Measurements from ENCODE around the gene TNS3. TPM values are rescaled to one million over a fixed set of nuclear protein-coding genes. Genes with fewer than 3 reads are reported as not detected.
A peak's percentile ranks its signal among the peaks of the same experiment; 100 is the strongest.

The TNS3 gene
- total and polyA plus RNA-seq, 4 donors = 40.5 to 140 (median 86.7) TPM

- Histone ChIP-seq H3K9me3 (ENCODE audit: control insufficient read depth, low read length) (no peaks in the 10 kb centered on the region), H3K4me1 (ENCODE audit: control insufficient read depth in 1 of 2, insufficient read depth in 2 of 2, low read length in 2 of 2) (peaks cover 3 to 7% of the 10 kb centered on the region in 2 donors), H3K27ac (ENCODE audit: low read depth in 1 of 2, low read length in 2 of 2) (peak overlapping the region in 1 of 2 donors; percentile 13), H3K36me3 (ENCODE audit: control insufficient read depth in 1 of 2, insufficient read depth in 2 of 2, low read length in 1 of 2) (no peaks in the 10 kb centered on the region), H3K27me3 (ENCODE audit: control insufficient read depth in 1 of 2, insufficient read depth in 2 of 2, low read length in 1 of 2) (no peaks in the 10 kb centered on the region), H3K4me3 (ENCODE audit: low read length in 2 of 2) (no peak overlapping the region)
- DNase-seq = no peak
- intact Hi-C loops (cut with DNase I) = no loop called here
- ATAC-seq (ENCODE audit: low FRiP score) = no peak
- 68 to 77% methylated on average over 5 of the region's 5 CpGs for WGBS, 2 donors
These were observed 123.4 kb downstream of the TNS3 start for GRCh38 chr7:47458486-47458885.

- ATAC-seq (ENCODE audit: low FRiP score) = no peak
- 35 to 39% methylated on average over 5 of the region's 5 CpGs for WGBS, 2 donors
- Histone ChIP-seq H3K27ac (ENCODE audit: low read depth in 1 of 2, low read length in 2 of 2) (no peak overlapping the region), H3K27me3 (ENCODE audit: control insufficient read depth in 1 of 2, insufficient read depth in 2 of 2, low read length in 1 of 2) (no peaks in the 10 kb centered on the region), H3K4me3 (ENCODE audit: low read length in 2 of 2) (no peak overlapping the region), H3K36me3 (ENCODE audit: control insufficient read depth in 1 of 2, insufficient read depth in 2 of 2, low read length in 1 of 2) (no peaks in the 10 kb centered on the region), H3K9me3 (ENCODE audit: control insufficient read depth, low read length) (no peaks in the 10 kb centered on the region), H3K4me1 (ENCODE audit: control insufficient read depth in 1 of 2, insufficient read depth in 2 of 2, low read length in 2 of 2) (peaks cover 4 to 7% of the 10 kb centered on the region in 2 donors)
- intact Hi-C loops (cut with DNase I) = no loop called here
- DNase-seq = peak; percentile 81 to 89
These were observed 123.9 kb downstream of the TNS3 start for GRCh38 chr7:47458057-47458456.

GRCh38 chr7:47456210-47456955 is 125.5 kb downstream of the TNS3 start:
- 91 to 92% methylated on average over 14 of the region's 14 CpGs for WGBS, 2 donors
- Histone ChIP-seq H3K36me3 (ENCODE audit: control insufficient read depth in 1 of 2, insufficient read depth in 2 of 2, low read length in 1 of 2) (no peaks in the 10 kb centered on the region), H3K4me3 (ENCODE audit: low read length in 2 of 2) (no peak overlapping the region), H3K27me3 (ENCODE audit: control insufficient read depth in 1 of 2, insufficient read depth in 2 of 2, low read length in 1 of 2) (no peaks in the 10 kb centered on the region), H3K4me1 (ENCODE audit: control insufficient read depth in 1 of 2, insufficient read depth in 2 of 2, low read length in 2 of 2) (peaks cover 6 to 7% of the 10 kb centered on the region in 2 donors), H3K9me3 (ENCODE audit: control insufficient read depth, low read length) (no peaks in the 10 kb centered on the region), H3K27ac (ENCODE audit: low read depth in 1 of 2, low read length in 2 of 2) (no peak overlapping the region)
- intact Hi-C loops (cut with DNase I) = no loop called here
- ATAC-seq (ENCODE audit: low FRiP score) = no peak
- peak in 1 of 2 donors; percentile 12 for DNase-seq

GRCh38 chr7:47455872-47456185 is 126.1 kb downstream of the TNS3 start:
- H3K4me1 ChIP-seq (ENCODE audit: control insufficient read depth in 1 of 2, insufficient read depth in 2 of 2, low read length in 2 of 2) = peaks cover 4 to 7% of the 10 kb centered on the region in 2 donors
- DNase-seq (no peak), ATAC-seq (ENCODE audit: low FRiP score) (no peak)
- no peak overlapping the region for H3K27ac ChIP-seq (ENCODE audit: low read depth in 1 of 2, low read length in 2 of 2)
- H3K27me3 ChIP-seq (ENCODE audit: control insufficient read depth in 1 of 2, insufficient read depth in 2 of 2, low read length in 1 of 2) = no peaks in the 10 kb centered on the region
- H3K36me3 ChIP-seq (ENCODE audit: control insufficient read depth in 1 of 2, insufficient read depth in 2 of 2, low read length in 1 of 2) = no peaks in the 10 kb centered on the region
- no peaks in the 10 kb centered on the region for H3K9me3 ChIP-seq (ENCODE audit: control insufficient read depth, low read length)
- intact Hi-C loops (cut with DNase I) = no loop called here
- H3K4me3 ChIP-seq (ENCODE audit: low read length in 2 of 2) = no peak overlapping the region
- WGBS, 2 donors = 88 to 91% methylated on average over 5 of the region's 5 CpGs

- intact Hi-C loops (cut with DNase I) = loop anchor here in 1 of 2 donors (5.0 kb wide), 1 partner anchor 127 kb away; the partner anchor contains the start of gene TNS3
These were observed 126.7 kb downstream of the TNS3 start for GRCh38 chr7:47454974-47455871.

DNA sequence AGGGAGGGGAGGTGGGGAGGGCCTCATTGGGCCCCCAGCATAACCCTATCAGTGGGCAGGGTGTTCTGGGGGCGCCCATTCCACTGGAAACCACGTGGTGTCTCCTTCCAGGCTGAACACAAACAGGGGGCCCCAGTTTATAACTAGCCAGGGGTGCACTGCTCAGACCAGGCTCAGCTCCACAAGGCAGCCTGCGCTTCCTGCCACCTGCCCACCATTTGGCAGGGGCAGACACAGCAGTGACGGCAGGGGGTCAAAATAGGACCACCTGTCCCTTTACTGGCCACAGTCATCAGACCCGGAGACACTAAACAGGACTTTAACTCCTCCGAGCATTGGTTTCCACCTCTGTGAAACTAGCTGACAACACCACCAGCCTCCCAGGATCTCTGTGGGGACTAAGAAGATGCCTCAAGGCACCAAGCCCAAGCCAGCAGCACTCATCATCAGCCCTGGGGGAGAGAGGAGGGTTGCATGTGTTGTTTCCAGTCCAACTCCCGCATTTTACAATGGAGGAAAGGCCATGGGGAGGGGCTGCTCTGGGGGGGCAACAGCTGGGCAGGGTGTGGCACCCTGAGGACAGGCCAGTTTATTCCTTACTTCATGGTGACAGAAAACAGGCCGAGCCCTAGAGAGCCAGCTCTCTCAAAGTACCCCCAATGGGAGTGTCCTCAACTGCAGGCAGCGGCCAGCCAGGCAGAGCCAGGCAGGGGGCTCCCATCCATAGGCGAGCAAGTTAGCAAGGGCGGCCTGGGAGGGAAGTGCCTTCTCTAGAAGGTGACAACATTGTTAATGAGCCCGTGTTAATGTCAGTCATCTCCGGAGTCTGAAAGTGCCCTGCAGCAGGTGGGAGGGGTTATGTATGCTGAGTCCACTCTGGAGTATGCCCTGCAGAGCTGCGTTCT is 127.6 kb downstream of the TNS3 start:
- no peak overlapping the region for H3K4me3 ChIP-seq (ENCODE audit: low read length in 2 of 2)
- peak in 1 of 2 donors; percentile 65 for DNase-seq
- no peaks in the 10 kb centered on the region for H3K36me3 ChIP-seq (ENCODE audit: control insufficient read depth in 1 of 2, insufficient read depth in 2 of 2, low read length in 1 of 2)
- WGBS, 2 donors = 56 to 60% methylated on average over 14 of the region's 14 CpGs
- H3K4me1 ChIP-seq (ENCODE audit: control insufficient read depth in 1 of 2, insufficient read depth in 2 of 2, low read length in 2 of 2) = peaks cover 4 to 7% of the 10 kb centered on the region in 2 donors
- H3K27me3 ChIP-seq (ENCODE audit: control insufficient read depth in 1 of 2, insufficient read depth in 2 of 2, low read length in 1 of 2) = no peaks in the 10 kb centered on the region
- no peak for ATAC-seq (ENCODE audit: low FRiP score)
- peak overlapping the region; percentile 6 to 89 for H3K27ac ChIP-seq (ENCODE audit: low read depth in 1 of 2, low read length in 2 of 2)
- intact Hi-C loops (cut with DNase I) = loop anchor here in 1 of 2 donors (5.0 kb wide), 1 partner anchor 128 kb away; the partner anchor contains the start of gene TNS3
- no peaks in the 10 kb centered on the region for H3K9me3 ChIP-seq (ENCODE audit: control insufficient read depth, low read length)

More at GRCh38 chr7:47454974-47455871, 126.7 kb downstream of the TNS3 start:
- Histone ChIP-seq H3K4me1 (ENCODE audit: control insufficient read depth in 1 of 2, insufficient read depth in 2 of 2, low read length in 2 of 2) (peaks cover 4 to 7% of the 10 kb centered on the region in 2 donors), H3K36me3 (ENCODE audit: control insufficient read depth in 1 of 2, insufficient read depth in 2 of 2, low read length in 1 of 2) (no peaks in the 10 kb centered on the region), H3K27me3 (ENCODE audit: control insufficient read depth in 1 of 2, insufficient read depth in 2 of 2, low read length in 1 of 2) (no peaks in the 10 kb centered on the region), H3K9me3 (ENCODE audit: control insufficient read depth, low read length) (no peaks in the 10 kb centered on the region), H3K4me3 (ENCODE audit: low read length in 2 of 2) (no peak overlapping the region), H3K27ac (ENCODE audit: low read depth in 1 of 2, low read length in 2 of 2) (no peak overlapping the region)
- WGBS, 2 donors = 92 to 94% methylated on average over 7 of the region's 7 CpGs
- DNase-seq = peak in 1 of 2 donors; percentile 45
- no peak for ATAC-seq (ENCODE audit: low FRiP score)

DNA sequence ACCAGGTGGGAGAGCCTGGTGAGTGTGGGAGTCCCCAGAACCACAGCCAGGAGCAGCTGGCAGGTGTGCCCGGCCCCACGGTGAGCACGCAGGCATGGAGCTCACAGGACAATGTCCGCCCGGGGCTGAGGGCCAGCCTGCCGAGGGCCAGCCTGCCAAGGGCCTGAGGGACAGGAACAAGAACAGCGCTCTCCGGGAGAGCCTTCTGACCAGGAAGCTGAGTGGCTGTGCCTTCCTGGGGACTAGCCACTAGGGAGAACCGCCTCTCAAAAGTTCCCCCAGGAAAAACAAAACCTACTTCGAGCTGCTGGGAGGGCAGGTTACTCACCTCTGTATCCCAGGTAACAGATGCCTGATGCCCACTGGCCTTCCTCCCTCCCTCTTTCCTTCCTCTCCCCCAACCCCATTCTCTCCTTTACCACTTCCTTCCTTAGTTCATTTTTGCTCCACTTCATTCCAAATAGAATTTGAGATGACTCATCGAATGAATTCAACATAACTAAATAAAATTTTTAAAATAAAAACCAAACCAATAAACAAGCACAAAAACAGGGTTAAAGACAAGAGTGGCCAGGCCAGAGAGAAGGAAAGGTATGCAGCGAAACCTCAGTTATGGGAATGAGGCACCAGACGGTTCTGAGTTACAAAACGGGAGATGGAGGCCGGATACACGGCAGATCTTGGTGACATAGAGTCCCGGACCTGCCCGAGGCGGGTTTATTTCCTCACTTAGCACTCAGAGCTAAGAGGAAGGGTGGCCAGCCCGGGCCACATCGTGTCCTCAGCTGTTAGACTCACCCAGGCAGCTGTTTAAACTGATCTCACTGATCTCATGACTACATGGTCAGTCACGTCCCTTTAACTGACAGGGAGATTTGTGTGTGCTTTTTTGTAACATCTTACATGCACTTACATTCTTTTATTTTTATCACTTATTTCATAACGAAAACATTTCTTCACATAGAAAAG is 128.5 kb downstream of the TNS3 start:
- peak; percentile 76 for ATAC-seq (ENCODE audit: low FRiP score)
- 5 to 6% methylated on average over 23 of the region's 23 CpGs for WGBS, 2 donors
- DNase-seq = peak; percentile 89 to 91
- no peaks in the 10 kb centered on the region for H3K36me3 ChIP-seq (ENCODE audit: control insufficient read depth in 1 of 2, insufficient read depth in 2 of 2, low read length in 1 of 2)
- no peaks in the 10 kb centered on the region for H3K9me3 ChIP-seq (ENCODE audit: control insufficient read depth, low read length)
- H3K4me3 ChIP-seq (ENCODE audit: low read length in 2 of 2) = no peak overlapping the region
- intact Hi-C loops (cut with DNase I) = loop anchor here in 1 of 2 donors (5.0 kb wide), 1 partner anchor 129 kb away; the partner anchor contains the start of gene TNS3
- H3K27me3 ChIP-seq (ENCODE audit: control insufficient read depth in 1 of 2, insufficient read depth in 2 of 2, low read length in 1 of 2) = no peaks in the 10 kb centered on the region
- peak overlapping the region; percentile 0 to 89 for H3K27ac ChIP-seq (ENCODE audit: low read depth in 1 of 2, low read length in 2 of 2)
- H3K4me1 ChIP-seq (ENCODE audit: control insufficient read depth in 1 of 2, insufficient read depth in 2 of 2, low read length in 2 of 2) = peaks cover 4 to 7% of the 10 kb centered on the region in 2 donors

Data from aorta (tissue), 5 donors.